ENCODE measurements around the gene PODXL2. TPM values are rescaled to one million over a fixed set of nuclear protein-coding genes. Genes with fewer than 3 reads are reported as not detected.

PODXL2 gene, protein sequence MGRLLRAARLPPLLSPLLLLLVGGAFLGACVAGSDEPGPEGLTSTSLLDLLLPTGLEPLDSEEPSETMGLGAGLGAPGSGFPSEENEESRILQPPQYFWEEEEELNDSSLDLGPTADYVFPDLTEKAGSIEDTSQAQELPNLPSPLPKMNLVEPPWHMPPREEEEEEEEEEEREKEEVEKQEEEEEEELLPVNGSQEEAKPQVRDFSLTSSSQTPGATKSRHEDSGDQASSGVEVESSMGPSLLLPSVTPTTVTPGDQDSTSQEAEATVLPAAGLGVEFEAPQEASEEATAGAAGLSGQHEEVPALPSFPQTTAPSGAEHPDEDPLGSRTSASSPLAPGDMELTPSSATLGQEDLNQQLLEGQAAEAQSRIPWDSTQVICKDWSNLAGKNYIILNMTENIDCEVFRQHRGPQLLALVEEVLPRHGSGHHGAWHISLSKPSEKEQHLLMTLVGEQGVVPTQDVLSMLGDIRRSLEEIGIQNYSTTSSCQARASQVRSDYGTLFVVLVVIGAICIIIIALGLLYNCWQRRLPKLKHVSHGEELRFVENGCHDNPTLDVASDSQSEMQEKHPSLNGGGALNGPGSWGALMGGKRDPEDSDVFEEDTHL
- 70.8 and 74.0 TPM in 2 replicates for total RNA-seq
- long read RNA-seq, partial matches to known transcripts: 4 of 5 reads
- long read RNA-seq, other reads (novel, unspliced or antisense): 1 of 5 reads

DNA sequence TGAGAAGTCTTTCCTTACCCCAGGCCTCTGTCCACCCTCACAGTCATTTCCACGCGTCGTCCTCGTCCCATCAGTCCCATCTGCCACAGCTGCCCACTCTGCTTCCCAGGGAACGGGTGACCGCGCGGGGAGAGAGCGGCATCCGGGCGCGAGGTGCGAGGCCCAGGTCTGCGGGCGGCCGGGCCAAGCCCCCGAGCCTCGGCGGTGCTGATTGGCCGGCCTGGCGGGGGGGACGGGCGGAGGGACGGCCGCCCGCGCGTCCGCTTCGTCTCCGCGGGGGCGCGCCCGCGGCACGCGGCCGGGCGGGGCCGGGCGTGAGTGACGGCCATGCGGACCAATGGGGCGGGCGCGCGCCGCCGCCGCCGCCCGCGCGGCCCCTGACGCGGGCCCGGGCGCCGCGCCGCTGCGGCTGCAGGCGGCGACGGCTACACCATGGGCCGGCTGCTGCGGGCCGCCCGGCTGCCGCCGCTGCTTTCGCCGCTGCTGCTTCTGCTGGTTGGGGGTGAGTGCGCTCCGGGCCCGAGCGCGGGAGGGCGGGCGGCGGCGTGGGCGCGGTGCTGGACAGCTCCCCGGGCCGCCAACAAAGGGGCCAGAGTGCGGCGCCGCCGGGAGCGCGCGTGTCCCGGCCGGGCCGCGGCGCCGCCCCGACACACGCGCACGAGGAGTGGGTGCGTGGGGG lies at the start of gene PODXL2:
PODXL2 (plus strand) TSS at position 398 of the 679 bp plus-strand sequence; CDS start at position 433, 35 bp downstream.
- H3K4me3 Mint-ChIP-seq: peak within 1 kb of the TSS; percentile 90
- H3K27me3 Mint-ChIP-seq (ENCODE audit: low read depth): peaks cover 42% of the 10 kb centered on the region
- peaks cover 27% of the 10 kb centered on the region for H3K4me1 Mint-ChIP-seq
- DNase-seq (ENCODE audit: low read depth, low spot score): peak; percentile 36
- no peak within 1 kb of the TSS for H3K27ac Mint-ChIP-seq (ENCODE audit: unreplicated experiment)
- H3K36me3 Mint-ChIP-seq (ENCODE audit: low read depth): no peaks in the 10 kb centered on the region
- H3K9me3 Mint-ChIP-seq: no peaks in the 10 kb centered on the region
- TF ChIP-seq, protein P1, sequence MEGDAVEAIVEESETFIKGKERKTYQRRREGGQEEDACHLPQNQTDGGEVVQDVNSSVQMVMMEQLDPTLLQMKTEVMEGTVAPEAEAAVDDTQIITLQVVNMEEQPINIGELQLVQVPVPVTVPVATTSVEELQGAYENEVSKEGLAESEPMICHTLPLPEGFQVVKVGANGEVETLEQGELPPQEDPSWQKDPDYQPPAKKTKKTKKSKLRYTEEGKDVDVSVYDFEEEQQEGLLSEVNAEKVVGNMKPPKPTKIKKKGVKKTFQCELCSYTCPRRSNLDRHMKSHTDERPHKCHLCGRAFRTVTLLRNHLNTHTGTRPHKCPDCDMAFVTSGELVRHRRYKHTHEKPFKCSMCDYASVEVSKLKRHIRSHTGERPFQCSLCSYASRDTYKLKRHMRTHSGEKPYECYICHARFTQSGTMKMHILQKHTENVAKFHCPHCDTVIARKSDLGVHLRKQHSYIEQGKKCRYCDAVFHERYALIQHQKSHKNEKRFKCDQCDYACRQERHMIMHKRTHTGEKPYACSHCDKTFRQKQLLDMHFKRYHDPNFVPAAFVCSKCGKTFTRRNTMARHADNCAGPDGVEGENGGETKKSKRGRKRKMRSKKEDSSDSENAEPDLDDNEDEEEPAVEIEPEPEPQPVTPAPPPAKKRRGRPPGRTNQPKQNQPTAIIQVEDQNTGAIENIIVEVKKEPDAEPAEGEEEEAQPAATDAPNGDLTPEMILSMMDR (conservative IDR thresholded peaks at IDR 0.05): no peak

DNA sequence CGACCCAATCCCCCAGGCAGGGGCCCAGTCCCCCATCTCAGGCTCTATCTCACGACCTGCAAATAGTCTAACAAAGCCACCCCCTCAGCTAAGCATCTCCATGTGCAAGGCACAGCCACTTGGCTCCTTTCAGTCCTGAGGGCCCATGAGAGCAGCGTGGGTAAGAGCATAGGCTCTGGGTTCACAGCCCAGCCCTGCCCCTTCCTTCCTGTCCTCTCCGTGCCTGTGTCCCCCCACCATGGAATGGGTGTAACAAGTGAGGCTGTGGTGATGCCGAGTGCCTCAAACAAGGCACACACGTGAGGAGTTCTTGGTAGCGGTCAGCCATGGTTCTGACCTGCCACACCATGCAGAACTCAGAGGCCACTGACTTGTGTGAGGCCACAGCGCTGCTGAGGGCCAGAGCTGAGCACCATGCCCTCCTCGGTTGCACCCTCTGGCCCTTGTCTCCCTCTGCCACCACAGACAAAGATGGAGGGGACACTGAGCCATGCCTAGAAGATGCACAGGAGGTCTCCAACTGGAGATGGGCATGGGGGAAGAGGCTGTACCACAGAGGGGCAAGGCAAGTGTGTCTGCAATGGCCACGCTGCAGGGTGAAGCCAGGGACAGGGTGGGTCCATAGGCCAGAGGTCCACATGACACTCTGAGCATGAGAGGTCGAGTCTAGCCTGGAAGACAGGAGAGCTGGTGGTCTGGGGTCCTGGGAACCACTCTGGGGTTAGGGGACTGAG lies 48.5 kb upstream of the PODXL2 start:
- peak overlapping the region; percentile 27 for H3K27ac Mint-ChIP-seq (ENCODE audit: unreplicated experiment)

DNA sequence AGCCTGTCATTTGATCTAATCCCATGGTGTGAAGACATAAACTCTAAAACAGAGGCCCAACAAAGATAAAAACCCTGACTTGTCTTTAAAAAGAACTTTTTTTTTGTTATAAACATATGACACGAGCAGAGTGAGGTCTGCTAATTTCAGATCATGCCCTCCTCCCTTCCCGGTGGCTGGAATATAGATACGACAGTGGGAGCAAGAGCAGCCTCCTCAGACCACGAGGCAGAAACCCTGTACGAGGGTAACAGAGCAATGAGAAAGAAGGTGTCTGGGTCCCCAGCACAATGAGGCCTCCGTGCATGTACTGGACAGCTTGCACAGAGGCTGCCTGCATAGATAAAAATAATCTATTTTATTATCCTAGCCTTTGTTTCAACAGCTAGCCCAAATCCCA lies 44.3 kb upstream of the PODXL2 start:
- Mint-ChIP-seq H3K27me3 (ENCODE audit: low read depth) (no peaks in the 10 kb centered on the region), H3K27ac (ENCODE audit: unreplicated experiment) (no peak overlapping the region), H3K9me3 (no peaks in the 10 kb centered on the region), H3K4me1 (peaks cover 25% of the 10 kb centered on the region), H3K4me3 (peak overlapping the region; percentile 3), H3K36me3 (ENCODE audit: low read depth) (no peaks in the 10 kb centered on the region)
- DNase-seq (ENCODE audit: low read depth, low spot score): no peak
- TF ChIP-seq, protein P1 (conservative IDR thresholded peaks at IDR 0.05): no peak

More for the DNA sequence above, 48.5 kb upstream of the PODXL2 start:
- Mint-ChIP-seq H3K4me1 (peaks cover 6% of the 10 kb centered on the region), H3K9me3 (no peaks in the 10 kb centered on the region), H3K27me3 (ENCODE audit: low read depth) (no peaks in the 10 kb centered on the region), H3K36me3 (ENCODE audit: low read depth) (peaks cover 2% of the 10 kb centered on the region), H3K4me3 (no peak overlapping the region)
- no peak for DNase-seq (ENCODE audit: low read depth, low spot score)
- TF ChIP-seq, protein P1 (conservative IDR thresholded peaks at IDR 0.05): no peak

DNA sequence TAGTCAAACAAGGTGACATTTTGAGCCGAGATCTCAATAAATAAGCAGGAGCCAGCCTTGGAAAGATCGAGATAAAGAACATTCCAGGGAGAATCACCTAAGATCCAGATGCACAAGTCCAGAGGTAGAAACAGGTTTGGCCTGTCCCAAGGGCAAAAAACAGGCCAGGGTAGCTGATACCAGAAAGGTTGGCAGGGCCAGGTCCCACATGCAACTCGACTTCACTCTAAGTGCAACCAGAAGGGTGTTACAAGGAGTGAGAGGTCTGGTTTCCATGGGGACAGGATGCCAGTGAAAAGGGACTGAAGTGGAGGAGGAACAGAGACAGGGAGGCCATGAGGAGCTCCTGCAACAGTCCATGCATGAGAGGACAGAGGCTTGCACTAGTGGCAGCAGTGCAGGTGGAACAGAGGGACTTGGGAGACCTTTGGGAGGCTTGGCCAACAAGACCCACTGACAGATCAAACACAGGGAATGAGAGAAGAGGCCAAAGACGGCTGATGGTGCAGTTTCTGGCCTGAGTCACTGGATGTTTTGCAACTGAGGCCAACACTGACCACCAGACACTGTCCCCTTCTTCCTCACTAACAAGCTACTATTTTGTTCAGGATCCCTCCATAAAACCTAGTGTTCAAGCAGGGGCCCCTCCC lies 43.7 kb upstream of the PODXL2 start:
- no peak for DNase-seq (ENCODE audit: low read depth, low spot score)
- TF ChIP-seq, protein P1 (conservative IDR thresholded peaks at IDR 0.05): no peak
- no peaks in the 10 kb centered on the region for H3K27me3 Mint-ChIP-seq (ENCODE audit: low read depth)
- peak overlapping the region; percentile 58 for H3K4me3 Mint-ChIP-seq
- H3K27ac Mint-ChIP-seq (ENCODE audit: unreplicated experiment): no peak overlapping the region
- H3K4me1 Mint-ChIP-seq: peaks cover 26% of the 10 kb centered on the region
- no peaks in the 10 kb centered on the region for H3K9me3 Mint-ChIP-seq
- H3K36me3 Mint-ChIP-seq (ENCODE audit: low read depth): no peaks in the 10 kb centered on the region

Data from neural crest cell (in vitro differentiated cells).